ENCODE data around the gene SF3A2.
"Not testable (repeated sequence)": the region's sequence is repeated elsewhere in the genome, so short reads cannot be mapped to it uniquely, and the experiment has no call there.

DNA sequence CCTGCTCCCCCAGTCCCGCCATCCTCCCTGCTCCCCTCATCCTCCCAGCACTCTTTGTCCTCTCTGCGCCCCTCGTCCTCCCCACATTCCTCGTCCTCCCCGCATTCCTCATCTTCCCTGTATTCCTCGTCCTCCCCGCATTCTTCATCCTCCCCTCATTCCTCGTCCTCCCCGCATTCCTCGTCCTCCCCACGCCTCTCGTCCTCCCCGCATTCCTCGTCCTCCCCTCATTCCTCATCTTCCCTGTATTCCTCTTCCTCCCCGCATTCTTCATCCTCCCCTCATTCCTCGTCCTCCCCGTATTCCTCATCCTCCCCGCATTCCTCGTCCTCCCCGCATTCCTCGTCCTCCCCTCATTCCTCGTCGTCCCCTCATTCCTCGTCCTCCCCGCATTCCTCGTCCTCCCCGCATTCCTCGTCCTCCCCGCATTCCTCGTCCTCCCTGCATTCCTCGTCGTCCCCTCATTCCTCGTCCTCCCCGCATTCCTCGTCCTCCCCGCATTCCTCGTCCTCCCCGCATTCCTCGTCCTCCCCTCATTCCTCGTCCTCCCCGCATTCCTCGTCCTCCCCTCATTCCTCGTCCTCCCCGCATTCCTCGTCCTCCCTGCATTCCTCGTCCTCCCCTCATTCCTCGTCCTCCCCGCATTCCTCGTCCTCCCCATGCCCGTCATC, 35.9 kb upstream of the SF3A2 start:
- not testable (repeated sequence) for TF ChIP-seq CTCF (IDR thresholded peaks at IDR 0.05; ENCODE audit: low read length); EZH2 (IDR thresholded peaks at IDR 0.05; ENCODE audit: borderline replicate concordance, low read length)
